Large intestine (tissue), 3 donors: ENCODE measurements around the gene CEP170B. TPM values are rescaled to one million over a fixed set of nuclear protein-coding genes. Genes with fewer than 3 reads are reported as not detected.
"Not testable (repeated sequence)": the region's sequence is repeated elsewhere in the genome, so short reads cannot be mapped to it uniquely, and the experiment has no call there.

Experiments used
- DNase-seq, 2 donors: peaks; one replicate each; pipeline versions ENCODE4 v3.0.0 to v3.0.0-alpha.2; 2013
- H3K27ac ChIP-seq: one replicate; pipeline ENCODE4 v1.5.1; 2013; ENCODE audit warnings: low read length
- H3K27me3 ChIP-seq: 2 replicates; pipeline ENCODE4 v1.6.1; 2013; ENCODE audit warnings: low read length; ENCODE audit not compliant: control insufficient read depth, insufficient read depth
- H3K36me3 ChIP-seq: 2 replicates; pipeline ENCODE4 v1.6.1; 2013; ENCODE audit warnings: low read length; ENCODE audit not compliant: control insufficient read depth, insufficient read depth
- H3K4me1 ChIP-seq: one replicate; pipeline ENCODE4 v1.6.1; 2013; ENCODE audit warnings: low read length; ENCODE audit not compliant: control insufficient read depth, insufficient read depth
- H3K4me3 ChIP-seq: one replicate; pipeline ENCODE4 v1.5.1; 2013; ENCODE audit warnings: low read length
- H3K9me3 ChIP-seq: one replicate; pipeline ENCODE4 v1.6.1; 2013; ENCODE audit warnings: mild to moderate bottlenecking, low read depth, low read length, moderate library complexity; ENCODE audit not compliant: control insufficient read depth
- WGBS: methylation state at CpG from one replicate; pipeline ENCODE4 v1.1.5; 2013; ENCODE audit warnings: low lambda C conversion rate; ENCODE audit not compliant: insufficient coverage; 5-methylcytosine and 5-hydroxymethylcytosine counted together
- polyA plus RNA-seq: library from polyadenylated mRNA; unstranded; fragments of 120-200 nt; gene quantifications from one replicate; pipeline ENCODE4 v1.2.1, GENCODE V29; 2013

The CEP170B gene
- polyA plus RNA-seq, 1 donor, result 30.3 TPM

- no CpG with 5 or more reads among the region's 59 CpGs for WGBS
These were observed 21.9 kb downstream of the CEP170B start for GRCh38 chr14:104886690-104887622.

GRCh38 chr14:104887623-104888488 is 22.8 kb downstream of the CEP170B start:
- Histone ChIP-seq H3K4me1 (no peaks in the 10 kb centered on the region), H3K27ac (no peak overlapping the region), H3K4me3 (no peak overlapping the region), H3K36me3 (peaks cover 36% of the 10 kb centered on the region), H3K27me3 (no peaks in the 10 kb centered on the region), H3K9me3 (no peaks in the 10 kb centered on the region)
- DNase-seq, result no peak
- no CpG with 5 or more reads among the region's 33 CpGs for WGBS

More at GRCh38 chr14:104886690-104887622, 21.9 kb downstream of the CEP170B start:
- no peak overlapping the region for H3K27ac ChIP-seq
- no peaks in the 10 kb centered on the region for H3K9me3 ChIP-seq
- no peak for DNase-seq
- H3K4me3 ChIP-seq, result no peak overlapping the region
- no peaks in the 10 kb centered on the region for H3K4me1 ChIP-seq
- no peaks in the 10 kb centered on the region for H3K27me3 ChIP-seq
- peaks cover 37% of the 10 kb centered on the region for H3K36me3 ChIP-seq

DNA sequence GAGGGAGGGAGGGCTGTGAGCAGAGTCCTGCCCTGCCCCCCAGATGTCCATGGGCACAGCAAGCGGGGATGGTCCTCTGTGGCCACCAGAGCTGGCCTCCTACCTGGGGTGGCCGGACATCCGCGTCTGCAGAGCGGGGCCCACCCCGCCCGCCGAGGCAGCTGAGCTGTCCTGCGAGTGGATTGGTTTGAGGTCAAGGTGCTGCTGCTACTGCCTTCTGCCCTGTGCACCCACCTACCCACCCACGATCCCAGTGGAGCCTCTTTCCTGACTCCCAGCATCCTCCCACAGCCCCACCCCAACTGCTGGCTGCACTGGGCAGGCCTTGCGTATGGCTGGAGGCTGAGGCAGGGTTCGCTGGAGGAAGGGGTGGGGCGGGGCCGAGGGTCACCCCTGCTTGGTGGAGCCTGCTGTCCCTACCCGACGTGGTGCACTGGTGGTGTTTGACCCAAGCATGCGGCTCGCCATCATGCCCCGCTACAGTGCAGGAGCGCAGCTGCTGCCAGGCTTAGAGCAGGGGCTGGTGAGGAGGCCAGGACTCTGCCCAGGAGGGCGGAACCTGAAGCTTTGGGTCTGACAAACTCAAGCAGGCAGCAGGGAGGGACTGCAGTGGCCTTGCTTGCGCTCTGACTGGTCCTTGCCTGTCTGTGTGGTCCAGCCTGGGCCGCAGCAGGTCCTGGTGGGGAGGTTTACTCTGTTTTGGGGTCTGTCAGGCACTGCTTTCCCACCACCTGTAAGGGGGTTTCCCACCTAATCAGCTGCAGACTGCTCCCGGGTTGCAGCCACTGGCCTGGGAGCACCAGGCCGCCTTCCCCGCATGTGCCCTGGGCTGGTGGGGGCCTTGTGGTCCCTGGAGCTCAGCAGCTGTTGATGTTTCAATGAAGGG is 23.7 kb downstream of the CEP170B start:
- Histone ChIP-seq H3K27ac (no peak overlapping the region), H3K9me3 (no peaks in the 10 kb centered on the region), H3K4me1 (no peaks in the 10 kb centered on the region), H3K36me3 (peaks cover 35% of the 10 kb centered on the region), H3K4me3 (no peak overlapping the region), H3K27me3 (no peaks in the 10 kb centered on the region)
- WGBS, result no CpG with 5 or more reads among the region's 26 CpGs
- no peak for DNase-seq

GRCh38 chr14:104889375-104889757 is 24.3 kb downstream of the CEP170B start:
- no peaks in the 10 kb centered on the region for H3K4me1 ChIP-seq
- H3K27me3 ChIP-seq, result no peaks in the 10 kb centered on the region
- no peaks in the 10 kb centered on the region for H3K9me3 ChIP-seq
- no peak overlapping the region for H3K4me3 ChIP-seq
- DNase-seq, result no peak
- no CpG with 5 or more reads among the region's 23 CpGs for WGBS
- no peak overlapping the region for H3K27ac ChIP-seq
- H3K36me3 ChIP-seq, result peaks cover 39% of the 10 kb centered on the region

DNA sequence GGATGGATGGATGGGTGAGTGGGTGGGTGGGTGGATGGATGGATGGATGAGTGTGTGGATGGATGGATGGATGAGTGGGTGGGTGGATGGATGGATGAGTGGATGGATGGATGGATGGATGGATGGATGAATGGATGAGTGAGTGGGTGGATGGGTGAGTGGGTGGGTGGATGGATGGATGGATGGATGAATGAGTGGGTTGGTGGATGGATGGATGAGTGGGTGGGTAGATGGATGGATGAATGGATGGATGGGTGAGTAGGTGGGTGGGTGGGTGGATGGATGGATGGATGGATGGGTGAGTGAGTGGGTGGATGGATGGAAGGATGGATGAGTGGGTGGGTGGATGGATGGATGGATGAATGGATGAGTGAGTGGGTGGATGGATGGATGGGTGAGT is 25.2 kb downstream of the CEP170B start:
- H3K4me1 ChIP-seq, H3K27ac ChIP-seq, DNase-seq, H3K4me3 ChIP-seq, H3K27me3 ChIP-seq, H3K9me3 ChIP-seq: not testable (repeated sequence)
- H3K36me3 ChIP-seq, result peaks cover 40% of the 10 kb centered on the region

GRCh38 chr14:104891121-104891551 is 26.1 kb downstream of the CEP170B start:
- WGBS, result no CpG with 5 or more reads among the region's 4 CpGs
- H3K9me3 ChIP-seq, result no peaks in the 10 kb centered on the region
- H3K27ac ChIP-seq, result no peak overlapping the region
- no peak for DNase-seq
- no peaks in the 10 kb centered on the region for H3K4me1 ChIP-seq
- peaks cover 36% of the 10 kb centered on the region for H3K36me3 ChIP-seq
- no peak overlapping the region for H3K4me3 ChIP-seq
- H3K27me3 ChIP-seq, result no peaks in the 10 kb centered on the region

DNA sequence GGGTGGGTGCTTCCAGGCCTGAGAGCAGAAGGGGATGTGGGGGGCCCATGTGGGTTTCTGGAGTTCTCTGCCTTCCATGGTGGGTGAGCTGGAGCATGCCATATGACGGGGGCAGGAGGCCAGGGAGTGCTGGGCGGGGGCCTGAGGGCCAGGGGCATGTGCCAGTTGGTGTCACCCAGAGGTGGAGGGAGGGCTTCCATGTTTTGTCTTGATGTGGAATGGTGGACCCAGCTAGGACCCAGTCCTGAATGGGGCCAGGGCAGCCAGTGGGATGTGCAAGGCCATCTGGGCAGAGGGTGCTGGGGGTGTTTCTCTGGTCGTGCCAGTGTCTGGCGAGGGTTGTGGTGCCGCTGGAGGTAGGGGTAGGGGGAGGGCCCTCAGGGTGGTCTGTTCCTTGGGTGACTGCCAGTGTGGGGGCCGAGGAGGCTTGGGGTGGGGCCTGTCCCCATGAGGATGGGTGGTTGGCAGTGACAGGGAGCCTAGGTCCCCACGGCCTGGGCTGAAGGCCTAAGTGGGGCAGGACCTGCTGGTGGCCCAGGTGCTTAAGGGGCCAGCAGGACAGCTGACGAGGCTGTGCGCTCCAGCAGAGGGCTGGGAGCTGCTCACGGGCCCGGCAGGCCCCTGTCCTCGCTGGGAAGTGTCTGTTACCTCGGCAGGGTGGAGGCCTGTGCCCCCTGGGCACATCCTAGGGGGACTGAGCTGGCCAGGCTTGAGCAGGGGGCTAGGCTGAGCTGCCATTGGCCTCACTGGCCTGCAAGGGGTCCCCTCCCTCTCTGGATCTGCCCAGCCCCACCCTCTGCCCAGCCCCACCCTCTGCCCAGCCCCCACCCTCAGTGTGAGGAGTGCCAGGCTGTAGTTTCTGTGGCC is 26.8 kb downstream of the CEP170B start:
- no peak for DNase-seq
- Histone ChIP-seq H3K9me3 (no peaks in the 10 kb centered on the region), H3K4me3 (no peak overlapping the region), H3K4me1 (no peaks in the 10 kb centered on the region), H3K36me3 (peaks cover 32% of the 10 kb centered on the region), H3K27me3 (no peaks in the 10 kb centered on the region), H3K27ac (no peak overlapping the region)
- WGBS, result no CpG with 5 or more reads among the region's 13 CpGs

- Histone ChIP-seq H3K4me1 (no peaks in the 10 kb centered on the region), H3K27ac (no peak overlapping the region), H3K4me3 (no peak overlapping the region), H3K9me3 (no peaks in the 10 kb centered on the region), H3K36me3 (peaks cover 23% of the 10 kb centered on the region), H3K27me3 (no peaks in the 10 kb centered on the region)
- DNase-seq, result no peak
- WGBS, result no CpG with 5 or more reads among the region's 31 CpGs
These were observed 27.7 kb downstream of the CEP170B start for GRCh38 chr14:104892531-104893434.
